ENCODE data around the gene KDM4E.

Gene KDM4E

DNA sequence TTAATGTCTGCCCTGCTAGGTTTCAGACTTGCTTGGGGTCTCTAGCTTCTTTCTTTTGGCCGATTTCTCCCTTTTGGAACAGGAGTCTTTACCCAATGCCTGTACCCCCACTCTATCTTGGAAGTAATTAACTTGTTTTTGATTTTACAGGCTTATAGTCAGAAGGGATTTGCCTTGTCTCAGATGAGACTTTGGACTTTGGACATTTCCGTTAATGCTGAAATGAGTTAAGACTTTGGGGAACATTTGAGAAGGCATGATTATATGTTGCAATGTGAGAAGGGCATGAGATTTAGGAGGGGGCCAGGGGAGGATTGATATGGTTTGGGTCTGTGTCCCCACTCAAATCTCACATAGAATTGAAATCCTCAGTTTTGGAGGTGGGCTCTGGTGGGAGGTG, 29.3 kb downstream of the KDM4E start:
- no peak for DNase-seq

DNA sequence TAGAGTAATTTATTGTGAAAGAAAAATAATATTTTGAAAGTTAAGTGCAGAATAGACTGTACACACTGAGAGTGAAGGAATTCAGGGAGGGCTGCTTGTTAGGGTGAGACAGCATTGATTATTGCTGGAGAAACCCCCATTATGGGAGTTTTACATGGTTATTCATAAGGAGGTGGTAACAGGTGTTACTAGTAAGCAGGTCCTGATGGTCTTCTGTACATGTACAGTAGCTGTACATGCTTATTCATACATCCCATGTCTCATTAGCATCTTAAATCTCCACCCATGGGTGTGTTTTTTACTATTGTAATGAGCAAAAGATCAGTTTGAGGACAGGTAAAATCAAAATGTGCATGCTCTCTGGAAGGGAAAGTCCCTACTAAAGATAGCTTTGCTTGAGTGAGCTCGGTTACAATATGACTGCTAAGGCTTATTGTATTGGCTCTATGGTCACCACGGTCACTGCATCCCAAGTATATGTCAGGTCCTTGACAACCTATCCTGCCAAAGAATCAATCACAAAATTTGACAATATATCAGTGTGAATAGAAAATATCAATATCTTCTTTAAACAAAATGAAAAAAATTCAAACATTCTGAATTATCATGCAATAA, 30.3 kb downstream of the KDM4E start:
- DNase-seq, result no peak

DNA sequence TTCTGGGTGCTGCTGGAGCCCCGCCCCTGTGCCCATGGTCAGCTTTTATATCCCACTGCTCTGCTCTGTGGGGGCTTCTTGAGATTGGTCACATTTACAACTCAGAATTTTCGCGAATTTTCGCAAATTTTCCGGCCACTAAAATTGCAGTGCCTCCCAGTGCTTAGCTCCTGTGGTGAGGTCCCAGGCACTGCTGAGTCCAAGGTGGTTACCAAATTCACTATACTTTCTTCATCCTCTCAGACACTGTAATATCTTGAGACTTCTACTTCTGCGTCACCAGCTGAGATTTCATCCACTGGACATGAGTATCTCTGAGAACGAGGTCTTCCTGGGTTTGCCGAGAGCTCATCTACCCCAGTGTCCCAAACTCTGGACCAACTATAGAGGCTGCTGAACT, 32.9 kb downstream of the KDM4E start:
- DNase-seq, result no peak

DNA sequence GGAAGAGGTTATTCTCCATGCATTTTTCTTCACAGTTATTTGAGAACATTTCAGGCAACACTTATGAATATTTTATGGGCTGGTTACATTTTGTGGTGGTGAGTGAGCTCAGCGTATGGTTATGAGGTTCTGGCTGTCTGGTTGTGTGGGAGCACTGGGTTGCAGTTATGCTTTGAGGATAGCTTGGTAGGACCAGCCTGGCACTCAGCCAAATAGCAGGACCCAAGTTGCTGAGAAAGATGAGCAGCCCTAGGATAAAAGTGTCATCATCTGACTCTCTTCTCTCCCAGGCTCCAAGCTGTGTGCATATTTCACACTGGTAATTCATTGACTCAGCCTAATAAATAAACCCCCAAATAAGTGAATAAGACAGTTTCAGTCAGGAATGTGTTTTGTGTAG, 33.6 kb downstream of the KDM4E start:
- no peak for DNase-seq

DNA sequence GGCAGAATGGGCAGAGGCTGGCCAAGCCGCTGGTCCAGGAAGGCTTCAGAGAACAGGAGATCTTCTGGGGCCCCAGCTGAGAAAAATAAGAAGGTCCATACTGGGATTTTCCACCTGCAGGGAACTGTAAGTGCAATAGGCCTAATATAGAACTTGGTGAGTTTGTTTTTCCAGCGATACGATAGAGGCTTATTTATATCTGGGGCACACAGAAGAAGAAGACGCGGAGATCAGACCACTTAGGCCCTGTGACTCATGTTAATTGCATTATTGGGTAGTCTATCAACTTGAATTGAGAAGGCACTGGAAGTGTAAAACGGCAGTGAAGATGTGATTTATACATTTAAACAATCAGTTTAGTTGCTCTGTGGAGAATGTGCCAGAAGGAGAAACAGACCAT, 34.0 kb downstream of the KDM4E start:
- DNase-seq, result no peak

DNA sequence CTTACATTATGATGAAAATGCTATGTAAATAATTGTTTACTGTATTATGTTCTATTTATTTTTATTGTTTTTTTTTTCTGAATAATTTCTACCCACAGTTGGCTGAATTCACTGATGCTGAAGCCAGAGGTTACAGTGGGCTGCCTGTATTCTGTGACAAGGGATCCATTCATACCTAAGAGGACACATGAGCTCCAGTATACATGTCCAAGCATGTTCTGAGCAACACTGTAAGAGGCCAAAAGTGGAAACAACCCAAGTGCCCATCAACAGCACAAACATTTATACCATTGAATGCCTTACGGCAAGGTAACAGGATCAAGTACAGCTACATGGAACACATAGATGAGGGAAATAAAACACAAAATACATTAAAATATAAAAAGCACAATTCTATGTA, 40.3 kb downstream of the KDM4E start:
- DNase-seq, result no peak

DNA sequence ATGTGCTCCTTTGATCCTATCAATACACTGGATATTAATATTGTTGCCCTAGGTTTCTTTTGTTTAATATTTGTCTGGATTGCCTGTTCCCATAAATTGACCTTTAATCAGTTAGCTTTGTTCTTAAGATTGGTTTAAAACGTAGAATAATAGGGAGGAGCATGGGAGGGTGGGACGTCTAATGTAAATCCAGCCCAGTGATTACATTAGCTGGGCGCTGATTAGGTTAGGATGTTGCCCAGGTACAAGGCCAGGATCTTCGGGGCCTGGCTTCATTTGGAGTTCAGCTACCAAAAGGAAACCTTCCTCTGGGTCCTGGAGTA, 41.6 kb downstream of the KDM4E start, which contains the start of gene SRSF8:
Gene SRSF8 (plus strand): TSS at position 204 of the 323 bp plus-strand sequence. CDS start 308 bp downstream, outside the sequence.
- DNase-seq, result no peak

DNA sequence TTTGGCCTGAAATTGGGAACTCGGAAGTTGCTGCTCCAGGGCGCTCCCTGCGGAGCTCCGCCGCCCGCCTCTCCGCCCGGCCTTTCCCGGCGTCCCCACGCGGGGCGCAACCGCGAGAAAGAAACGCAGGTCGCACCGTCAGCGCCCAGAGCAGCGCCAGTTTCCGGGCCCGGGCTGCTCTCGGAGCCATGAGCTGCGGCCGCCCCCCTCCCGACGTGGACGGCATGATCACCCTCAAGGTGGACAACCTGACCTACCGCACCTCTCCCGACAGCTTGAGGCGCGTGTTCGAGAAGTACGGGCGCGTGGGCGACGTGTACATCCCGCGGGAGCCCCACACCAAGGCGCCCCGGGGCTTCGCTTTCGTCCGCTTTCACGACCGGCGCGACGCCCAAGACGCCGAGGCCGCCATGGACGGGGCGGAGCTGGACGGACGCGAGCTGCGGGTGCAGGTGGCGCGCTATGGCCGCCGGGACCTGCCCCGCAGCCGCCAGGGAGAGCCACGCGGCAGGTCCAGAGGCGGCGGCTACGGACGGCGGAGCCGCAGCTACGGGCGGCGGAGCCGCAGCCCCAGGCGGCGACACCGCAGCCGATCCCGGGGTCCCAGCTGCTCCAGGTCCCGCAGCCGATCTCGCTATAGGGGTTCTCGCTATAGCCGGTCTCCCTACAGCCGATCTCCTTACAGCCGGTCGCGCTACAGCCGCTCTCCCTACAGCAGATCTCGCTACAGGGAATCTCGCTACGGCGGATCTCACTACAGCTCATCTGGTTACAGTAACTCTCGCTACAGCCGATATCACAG, 42.2 kb downstream of the KDM4E start:
- peak; percentile 61 to 67 for DNase-seq

DNA sequence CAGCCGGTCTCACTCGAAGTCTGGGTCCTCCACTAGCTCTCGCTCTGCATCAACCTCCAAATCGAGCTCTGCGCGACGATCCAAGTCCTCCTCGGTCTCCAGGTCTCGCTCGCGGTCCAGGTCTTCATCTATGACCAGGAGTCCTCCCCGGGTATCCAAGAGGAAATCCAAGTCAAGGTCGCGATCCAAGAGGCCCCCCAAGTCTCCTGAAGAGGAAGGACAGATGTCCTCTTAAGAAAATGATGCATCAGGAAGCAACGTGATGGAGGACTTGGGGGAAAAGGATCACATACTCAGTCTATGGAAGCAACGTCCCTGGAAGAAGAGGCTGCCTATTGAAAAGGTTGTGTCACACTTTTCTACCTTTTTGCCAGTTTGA, 42.8 kb downstream of the KDM4E start:
- no peak for DNase-seq

DNA sequence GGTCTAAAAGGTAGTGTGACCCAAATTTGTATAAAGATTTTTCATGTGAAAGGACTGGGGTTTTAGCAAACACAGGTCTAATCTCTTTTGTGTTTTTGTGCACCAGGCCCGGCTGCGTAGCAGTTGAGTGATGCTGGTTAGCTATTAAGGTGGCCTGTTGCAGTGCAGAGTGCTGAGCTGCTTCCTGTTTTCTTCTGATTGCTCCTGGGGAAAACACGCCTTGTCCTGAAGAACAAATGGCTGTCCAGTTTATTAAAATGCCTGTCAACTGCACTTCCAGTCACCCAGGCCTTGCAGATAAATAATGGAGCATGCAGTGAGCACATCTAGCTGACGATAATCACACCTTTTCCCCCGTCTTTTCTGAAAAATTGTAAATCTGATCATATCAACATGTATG, 43.5 kb downstream of the KDM4E start:
- peak; percentile 33 to 41 for DNase-seq

DNA sequence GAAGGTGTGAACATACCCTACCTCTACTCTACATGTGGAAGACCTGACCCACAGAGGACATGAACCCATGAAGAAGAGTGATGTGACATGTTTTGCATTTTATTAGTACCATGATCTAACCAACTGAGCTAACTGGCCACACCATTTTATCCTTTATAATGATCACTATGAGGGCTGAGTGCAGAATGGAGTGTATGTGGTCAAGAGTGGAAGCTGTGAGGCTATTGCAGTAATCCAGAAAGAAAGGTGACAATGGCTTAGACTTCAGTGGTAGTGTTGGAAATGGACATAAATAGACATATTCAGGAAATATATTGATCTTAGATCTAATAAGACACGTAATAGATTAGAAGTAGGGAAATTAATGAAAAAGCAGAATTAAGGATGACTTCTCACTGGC, 45.4 kb downstream of the KDM4E start:
- DNase-seq, result no peak

DNA sequence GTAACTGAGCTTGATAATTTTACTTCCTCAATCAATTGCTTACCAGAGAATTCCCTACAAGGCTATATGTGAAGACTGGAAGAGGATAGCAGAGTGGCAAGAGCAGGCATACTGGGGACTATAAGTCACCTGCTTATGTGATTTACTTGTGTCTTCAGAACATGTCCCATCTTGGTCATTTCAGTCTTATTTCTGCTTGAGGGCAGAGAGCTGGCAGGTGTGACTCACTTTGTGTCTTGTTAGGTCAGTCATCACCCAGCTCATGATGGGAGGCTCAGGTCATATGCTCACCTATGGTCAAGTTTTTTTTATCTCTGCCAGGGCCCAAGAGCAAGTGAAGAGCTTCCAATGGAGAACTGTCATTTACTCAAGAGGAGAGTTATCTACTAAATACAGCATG, 47.9 kb downstream of the KDM4E start:
- no peak for DNase-seq

DNA sequence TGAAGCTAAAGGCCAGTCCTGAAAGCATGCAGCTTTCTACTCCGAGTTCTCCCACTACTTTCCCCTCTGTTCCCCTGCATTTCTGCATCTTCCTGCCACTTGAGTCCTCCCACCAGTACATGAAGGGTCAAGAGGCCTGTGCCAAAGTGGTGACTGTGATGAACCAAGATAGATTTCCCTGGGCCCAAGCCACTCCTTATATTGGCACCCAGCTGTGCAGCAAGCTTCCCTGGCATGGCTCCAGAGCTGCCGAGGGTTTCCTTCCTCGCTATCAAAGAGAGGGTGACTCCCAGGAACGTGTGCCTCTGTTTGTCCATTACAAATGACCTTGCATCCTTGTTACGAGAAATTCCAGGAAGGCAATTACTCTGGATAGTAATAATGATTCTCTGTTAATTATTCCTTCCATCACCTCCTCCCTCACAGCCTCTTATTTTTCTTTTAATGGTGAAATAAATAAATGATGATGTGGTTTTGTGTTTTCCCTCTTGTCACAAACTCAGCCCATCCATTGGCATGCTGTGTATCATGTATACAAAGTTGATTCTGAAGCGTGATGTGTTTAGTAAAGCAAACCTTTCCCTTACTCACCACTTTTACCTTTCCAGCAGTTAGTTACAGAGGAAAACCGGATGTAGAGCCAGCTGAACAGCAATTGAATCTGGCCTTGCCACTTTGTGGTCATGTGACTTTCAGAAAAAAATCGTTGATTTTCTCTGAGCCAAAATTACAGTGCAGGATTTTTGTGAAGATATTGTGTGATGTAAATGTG, 49.9 kb downstream of the KDM4E start:
- no peak for DNase-seq

DNA sequence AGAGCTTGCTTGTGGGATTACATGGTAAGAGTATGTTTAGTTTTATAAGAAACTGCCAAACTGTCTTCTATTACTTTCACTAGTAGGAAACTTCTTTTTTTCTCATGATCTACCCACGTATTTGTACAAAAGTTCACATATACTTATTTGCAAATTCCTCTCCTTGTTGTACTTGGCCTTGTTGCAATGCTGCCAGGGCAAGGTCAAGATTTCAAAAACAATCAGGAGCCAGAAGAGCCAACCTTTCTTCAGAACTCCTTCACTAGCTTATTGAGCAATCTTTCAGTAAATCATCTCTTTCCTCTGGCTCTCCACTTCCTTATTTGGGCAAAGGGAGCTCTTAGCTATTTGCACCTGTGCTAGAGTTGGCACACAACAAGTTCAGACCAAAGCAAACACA, 51.4 kb downstream of the KDM4E start:
- DNase-seq, result no peak

DNA sequence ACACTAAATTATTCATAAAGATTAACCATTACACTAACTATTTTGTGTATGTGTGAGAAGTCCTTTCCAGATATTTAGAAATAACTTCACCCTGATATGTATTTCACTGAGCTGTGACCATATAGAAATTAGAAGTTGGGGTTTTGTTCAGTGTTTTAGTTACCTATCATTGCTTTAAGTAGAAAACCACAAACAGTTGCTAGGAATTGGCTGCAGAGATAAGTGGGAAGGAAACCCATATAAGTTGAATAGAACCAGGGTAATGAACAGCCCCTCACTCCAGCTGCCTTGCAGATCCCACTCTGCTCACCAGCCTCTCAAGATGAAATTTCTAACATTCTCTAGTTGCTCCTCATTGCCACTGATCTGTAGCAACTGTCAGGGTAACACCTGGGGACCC, 51.9 kb downstream of the KDM4E start:
- DNase-seq, result no peak

Measured in activated CD4-positive, alpha-beta T cell treated with anti-CD3 and anti-CD28 coated beads, Interleukin-2, amount 50 U/mL, for 4 hours (primary cell).